HG02870 (cell line): ENCODE measurements around the gene MTA3.
"Not testable (repeated sequence)": the region's sequence is repeated elsewhere in the genome, so short reads cannot be mapped to it uniquely, and the experiment has no call there.

ENCODE experiments used
- ATAC-seq: cut with Tn5 transposase; IDR thresholded peaks from one replicate; pipeline ENCODE4 v1.9.1; 2021; ENCODE audit warnings: mild to moderate bottlenecking, moderate library complexity; ENCODE audit not compliant: unreplicated experiment

Gene MTA3

DNA sequence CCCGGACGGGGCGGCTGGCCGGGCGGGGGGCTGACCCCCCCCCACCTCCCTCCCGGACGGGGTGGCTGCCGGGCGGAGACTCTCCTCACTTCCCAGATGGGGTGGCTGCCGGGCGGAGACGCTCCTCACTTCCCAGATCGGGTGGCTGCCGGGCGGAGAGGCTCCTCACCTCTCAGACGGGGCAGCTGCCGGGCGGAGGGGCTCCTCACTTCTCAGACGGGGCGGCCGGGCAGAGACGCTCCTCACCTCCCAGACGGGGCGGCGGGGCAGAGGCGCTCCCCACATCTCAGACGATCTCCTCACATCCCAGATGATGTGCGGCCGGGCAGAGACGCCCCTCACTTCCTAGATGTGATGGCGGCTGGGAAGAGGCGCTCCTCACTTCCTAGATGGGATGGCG is 37.7 kb downstream of the MTA3 start:
- ATAC-seq: not testable (repeated sequence)

- ATAC-seq: no peak
These were observed 38.7 kb downstream of the MTA3 start for GRCh38 chr2:42607101-42607637.

DNA sequence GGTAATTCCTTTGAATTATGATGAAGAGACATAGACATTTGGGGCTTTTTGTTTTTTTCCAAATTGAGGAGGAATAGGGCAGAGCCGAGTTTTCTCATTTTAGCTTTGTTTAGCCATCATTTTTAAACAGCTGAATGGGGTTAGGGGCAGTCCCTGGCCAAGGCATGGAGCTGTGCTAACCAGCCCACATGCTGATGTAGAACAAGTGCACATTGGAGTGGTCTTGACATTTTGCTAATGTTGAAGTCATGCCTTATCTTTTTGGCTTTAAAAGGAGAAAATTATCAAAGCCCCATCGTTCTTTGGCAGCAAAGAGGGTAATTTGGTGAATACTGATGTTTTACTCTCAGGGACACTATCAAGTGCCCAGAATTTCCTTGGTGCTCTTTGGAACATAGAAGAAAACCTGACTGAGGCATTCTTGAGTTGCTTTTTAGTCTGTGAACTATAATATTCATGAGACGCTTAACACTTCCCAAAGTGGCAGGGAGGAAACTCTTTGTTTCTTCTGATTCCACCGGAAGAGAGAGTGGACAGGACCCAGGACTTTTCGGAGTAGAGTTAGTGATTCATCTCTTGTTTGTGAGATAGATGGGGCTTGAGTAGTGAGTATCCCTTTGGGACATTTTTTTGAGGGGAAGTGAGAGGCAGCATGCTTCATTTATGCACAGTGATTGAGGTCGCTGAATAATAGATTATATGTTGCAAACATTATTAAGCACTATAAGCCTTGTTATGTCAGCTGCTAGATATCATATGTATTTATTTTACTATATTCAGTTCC is 45.0 kb downstream of the MTA3 start:
- ATAC-seq: no peak

GRCh38 chr2:42614838-42615237 is 46.4 kb downstream of the MTA3 start:
- ATAC-seq: no peak

- ATAC-seq: no peak
These were observed 49.7 kb downstream of the MTA3 start for GRCh38 chr2:42618116-42618515.

DNA sequence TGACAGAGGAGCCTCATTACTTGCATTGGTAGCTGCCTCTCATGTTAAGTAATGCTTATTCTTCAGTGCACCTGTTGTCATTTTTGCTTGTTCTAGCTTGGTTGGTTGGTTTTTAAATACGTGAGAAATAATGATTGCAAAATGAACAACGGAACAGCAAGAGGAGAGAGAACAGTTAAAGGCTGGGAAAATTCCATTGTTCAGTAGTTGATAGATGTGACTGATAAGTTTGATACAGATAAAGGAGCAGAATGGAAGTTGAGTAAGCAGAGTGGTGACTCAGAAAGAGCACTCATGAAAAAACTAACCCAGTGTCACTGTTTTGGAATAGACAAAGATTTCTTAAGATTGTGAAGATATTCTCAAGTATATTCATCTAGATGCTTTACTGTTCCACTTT is 50.5 kb downstream of the MTA3 start:
- ATAC-seq: no peak

- ATAC-seq: not testable (repeated sequence)
These were observed 53.2 kb downstream of the MTA3 start for GRCh38 chr2:42621626-42622025.

GRCh38 chr2:42622943-42623676 is 54.7 kb downstream of the MTA3 start:
- no peak for ATAC-seq

DNA sequence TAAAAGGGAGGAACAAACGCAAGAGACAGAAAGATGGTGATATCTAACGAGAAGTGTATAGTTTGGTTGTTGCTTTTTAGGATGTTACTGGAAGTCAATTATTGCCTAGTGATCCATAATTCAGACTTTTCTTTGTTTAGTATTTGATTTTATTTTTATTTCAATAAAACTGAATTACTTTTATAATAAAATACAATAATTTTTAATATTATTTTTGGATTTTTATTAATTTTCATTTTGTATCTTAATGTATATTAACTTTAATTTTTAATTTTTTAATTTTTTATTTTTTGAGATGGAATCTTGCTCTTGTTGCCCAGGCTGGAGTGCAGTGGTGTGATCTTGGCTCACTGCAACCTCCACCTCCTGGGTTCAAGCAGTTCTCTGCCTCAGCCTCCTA is 55.6 kb downstream of the MTA3 start:
- no peak for ATAC-seq

GRCh38 chr2:42628024-42628423 is 59.6 kb downstream of the MTA3 start:
- ATAC-seq: not testable (repeated sequence)

DNA sequence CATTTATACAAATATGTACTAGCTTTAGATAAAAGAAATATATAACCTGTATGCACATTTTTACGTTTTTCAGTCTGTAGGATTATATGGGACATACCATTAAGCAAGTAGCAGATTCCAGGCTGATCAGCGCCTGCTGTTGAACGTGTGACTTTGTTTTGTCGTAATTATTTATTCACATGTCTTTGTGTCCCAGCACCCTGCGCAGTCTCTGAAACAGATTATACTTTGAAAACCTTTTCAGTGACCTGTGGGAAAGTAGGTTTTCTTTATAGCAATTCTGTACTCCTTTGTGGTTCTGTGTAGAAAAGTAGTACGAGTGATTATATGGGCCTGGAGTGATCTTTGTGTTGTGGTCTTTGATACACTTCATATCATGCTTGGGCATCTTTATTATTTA is 68.5 kb downstream of the MTA3 start:
- ATAC-seq: no peak

DNA sequence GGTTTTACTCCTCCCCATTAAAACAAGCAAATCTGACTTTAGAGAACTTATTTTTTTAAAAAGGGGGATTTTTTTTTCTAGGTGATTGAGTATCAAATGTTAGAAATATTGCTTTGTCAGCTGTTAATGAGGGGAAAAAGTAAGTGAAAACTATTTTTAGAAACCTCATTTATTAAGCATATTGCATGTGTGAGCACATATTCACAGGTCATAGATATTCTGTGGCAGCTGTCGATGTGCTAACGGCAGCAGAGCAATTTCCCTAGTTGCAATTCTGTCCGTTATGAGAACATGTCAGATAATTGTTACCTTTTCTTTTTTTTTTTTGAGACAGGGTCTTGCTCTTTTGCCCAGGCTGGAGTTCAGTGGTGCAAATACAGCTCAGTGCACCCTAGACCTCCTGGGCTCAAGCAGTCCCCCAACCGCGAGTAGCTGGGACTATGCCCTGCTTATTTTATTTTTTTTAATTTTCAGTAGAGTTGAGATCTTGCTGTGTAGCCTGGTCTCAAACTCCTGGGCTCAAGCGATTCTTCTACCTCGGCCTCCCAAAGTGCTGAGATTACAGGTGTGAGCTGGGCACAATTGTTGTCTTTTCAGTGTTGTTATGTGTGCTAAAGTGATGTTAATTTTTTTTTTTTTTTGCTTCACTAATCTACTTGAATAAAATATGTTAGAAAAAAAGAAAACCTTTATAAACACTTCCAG is 69.8 kb downstream of the MTA3 start:
- no peak for ATAC-seq

- ATAC-seq: no peak
These were observed 71.1 kb downstream of the MTA3 start for GRCh38 chr2:42639340-42640077.

GRCh38 chr2:42640261-42640660 is 71.8 kb downstream of the MTA3 start:
- no peak for ATAC-seq

GRCh38 chr2:42642371-42642770 is 73.9 kb downstream of the MTA3 start:
- not testable (repeated sequence) for ATAC-seq

DNA sequence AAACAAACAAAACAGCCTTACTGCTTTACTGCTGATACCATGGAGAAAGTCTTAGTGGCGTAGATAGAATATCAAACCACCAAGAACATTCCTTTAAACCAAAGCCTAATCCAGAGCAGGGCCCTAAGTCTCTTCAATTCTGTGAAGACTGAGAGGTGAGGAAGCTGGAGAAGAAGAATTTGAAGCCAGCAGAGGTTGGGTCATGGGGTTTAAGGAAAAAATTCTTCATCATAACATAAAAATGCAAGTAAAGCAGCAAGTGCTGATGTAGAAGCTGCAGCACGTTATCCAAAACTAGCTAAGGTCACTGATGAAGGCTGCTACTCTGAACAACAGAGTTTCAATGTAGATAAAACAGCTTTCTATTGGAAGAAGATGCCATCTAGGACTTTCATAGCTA is 77.1 kb downstream of the MTA3 start:
- ATAC-seq: no peak

GRCh38 chr2:42648796-42649195 is 80.4 kb downstream of the MTA3 start:
- ATAC-seq: no peak

DNA sequence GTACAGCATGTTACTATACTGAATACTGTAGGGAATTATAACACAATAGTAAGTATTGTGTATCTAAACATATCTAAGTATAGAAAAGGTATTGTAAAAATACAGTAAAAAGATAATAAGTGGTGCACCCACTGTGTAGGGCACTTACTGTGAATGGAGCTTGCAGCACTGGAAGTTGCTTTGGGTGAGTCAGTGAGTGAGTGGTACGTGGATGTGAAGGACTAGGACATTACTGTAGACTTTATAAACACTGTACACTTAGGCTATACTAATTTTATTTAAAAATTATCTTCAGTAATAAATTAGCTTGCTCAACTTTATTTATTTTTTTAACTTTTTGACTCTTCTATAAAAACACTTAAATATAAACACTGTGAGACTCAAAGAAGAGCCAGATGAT is 82.6 kb downstream of the MTA3 start:
- no peak for ATAC-seq

DNA sequence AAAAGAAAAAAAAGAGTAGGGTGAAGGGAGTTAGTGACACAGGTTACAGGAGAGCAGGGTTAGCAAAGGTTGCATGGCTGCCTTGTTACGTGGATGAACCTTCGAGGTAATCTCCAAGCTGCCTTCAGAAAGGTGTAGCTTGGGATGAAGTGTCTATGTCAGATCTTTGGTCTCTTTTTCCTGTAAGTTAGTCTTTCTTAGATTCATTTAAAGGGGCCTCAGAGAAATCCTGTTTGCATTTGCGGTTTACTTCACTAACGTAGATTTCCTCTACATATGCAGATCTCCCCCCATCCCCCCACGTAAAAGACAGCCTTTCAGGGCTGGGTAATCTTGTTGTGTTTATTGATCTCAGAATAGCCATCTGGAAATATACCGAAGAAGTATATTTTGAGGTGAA is 83.7 kb downstream of the MTA3 start:
- ATAC-seq: no peak

DNA sequence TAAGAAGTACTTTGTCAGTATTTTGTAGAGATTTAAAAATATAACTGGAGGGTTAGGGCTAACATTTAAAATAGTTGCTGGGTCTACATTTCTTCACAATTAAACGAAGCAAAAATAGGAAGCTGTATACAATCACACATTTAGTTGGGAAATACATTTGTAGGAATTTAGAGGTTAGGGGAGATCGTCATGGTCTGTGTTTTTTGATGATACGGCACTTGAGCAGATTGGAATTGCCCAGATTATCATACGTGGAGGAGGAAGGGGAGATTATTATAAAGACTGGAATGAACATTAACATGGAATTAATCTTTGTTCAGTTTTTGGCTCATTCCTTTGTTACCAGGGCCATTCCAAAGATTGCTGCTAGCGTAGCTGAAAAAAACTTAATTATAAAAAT is 84.6 kb downstream of the MTA3 start:
- no peak for ATAC-seq

GRCh38 chr2:42653908-42654445 is 85.5 kb downstream of the MTA3 start:
- ATAC-seq: no peak
